GM21786 (cell line): ENCODE data around the gene TMEM121B.

Source experiments
- ATAC-seq: cut with Tn5 transposase; IDR thresholded peaks from one replicate; pipeline ENCODE4 v1.9.1; 2021; ENCODE audit not compliant: unreplicated experiment

TMEM121B gene

DNA sequence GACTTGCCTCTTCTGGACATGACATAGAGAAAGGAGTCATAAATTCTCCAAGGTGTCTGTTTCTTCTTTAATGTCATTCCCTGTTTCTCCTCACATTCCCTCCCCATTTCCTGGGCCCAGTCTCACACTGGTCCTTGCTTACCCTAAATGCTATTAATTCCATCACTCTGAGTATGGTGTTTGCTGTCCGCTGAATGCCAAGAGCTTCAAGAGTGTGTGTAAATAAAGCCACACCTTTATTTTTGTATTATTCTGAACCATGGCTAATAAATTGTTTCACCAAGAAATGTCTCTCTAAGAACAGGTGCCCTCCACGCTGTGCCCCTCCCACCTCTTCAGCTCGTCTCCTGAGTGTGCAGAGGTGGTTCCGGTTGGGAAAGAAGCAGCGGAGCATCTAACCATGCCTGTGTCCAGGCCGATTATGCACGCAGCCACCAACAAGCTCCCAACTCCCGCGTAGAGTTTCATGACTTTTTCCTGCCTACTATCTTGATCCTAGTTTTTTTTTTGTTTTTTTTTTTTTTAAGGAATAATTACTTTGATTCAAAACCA is 8.6 kb downstream of the TMEM121B start:
- ATAC-seq: no peak

GRCh38 chr22:17110791-17111550 is 10.2 kb downstream of the TMEM121B start:
- ATAC-seq: no peak

GRCh38 chr22:17109976-17110375 is 11.2 kb downstream of the TMEM121B start:
- no peak for ATAC-seq

DNA sequence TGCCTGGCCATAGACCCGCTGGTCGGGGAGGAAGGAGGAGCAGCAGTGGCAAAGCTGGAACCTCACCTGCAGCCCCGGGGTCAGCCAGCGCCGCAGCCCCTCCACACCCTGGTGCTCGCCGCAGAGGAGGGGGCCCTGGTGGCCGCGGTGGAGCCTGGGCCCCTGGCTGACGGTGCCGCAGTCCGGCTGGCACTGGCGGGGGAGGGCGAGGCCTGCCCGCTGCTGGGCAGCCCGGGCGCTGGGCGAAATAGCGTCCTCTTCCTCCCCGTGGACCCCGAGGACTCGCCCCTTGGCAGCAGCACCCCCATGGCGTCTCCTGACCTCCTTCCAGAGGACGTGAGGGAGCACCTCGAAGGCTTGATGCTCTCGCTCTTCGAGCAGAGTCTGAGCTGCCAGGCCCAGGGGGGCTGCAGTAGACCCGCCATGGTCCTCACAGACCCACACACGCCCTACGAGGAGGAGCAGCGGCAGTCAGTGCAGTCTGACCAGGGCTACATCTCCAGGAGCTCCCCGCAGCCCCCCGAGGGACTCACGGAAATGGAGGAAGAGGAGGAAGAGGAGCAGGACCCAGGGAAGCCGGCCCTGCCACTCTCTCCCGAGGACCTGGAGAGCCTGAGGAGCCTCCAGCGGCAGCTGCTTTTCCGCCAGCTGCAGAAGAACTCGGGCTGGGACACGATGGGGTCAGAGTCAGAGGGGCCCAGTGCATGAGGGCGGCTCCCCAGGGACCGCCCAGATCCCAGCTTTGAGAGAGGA is 11.9 kb downstream of the TMEM121B start:
- ATAC-seq: no peak

DNA sequence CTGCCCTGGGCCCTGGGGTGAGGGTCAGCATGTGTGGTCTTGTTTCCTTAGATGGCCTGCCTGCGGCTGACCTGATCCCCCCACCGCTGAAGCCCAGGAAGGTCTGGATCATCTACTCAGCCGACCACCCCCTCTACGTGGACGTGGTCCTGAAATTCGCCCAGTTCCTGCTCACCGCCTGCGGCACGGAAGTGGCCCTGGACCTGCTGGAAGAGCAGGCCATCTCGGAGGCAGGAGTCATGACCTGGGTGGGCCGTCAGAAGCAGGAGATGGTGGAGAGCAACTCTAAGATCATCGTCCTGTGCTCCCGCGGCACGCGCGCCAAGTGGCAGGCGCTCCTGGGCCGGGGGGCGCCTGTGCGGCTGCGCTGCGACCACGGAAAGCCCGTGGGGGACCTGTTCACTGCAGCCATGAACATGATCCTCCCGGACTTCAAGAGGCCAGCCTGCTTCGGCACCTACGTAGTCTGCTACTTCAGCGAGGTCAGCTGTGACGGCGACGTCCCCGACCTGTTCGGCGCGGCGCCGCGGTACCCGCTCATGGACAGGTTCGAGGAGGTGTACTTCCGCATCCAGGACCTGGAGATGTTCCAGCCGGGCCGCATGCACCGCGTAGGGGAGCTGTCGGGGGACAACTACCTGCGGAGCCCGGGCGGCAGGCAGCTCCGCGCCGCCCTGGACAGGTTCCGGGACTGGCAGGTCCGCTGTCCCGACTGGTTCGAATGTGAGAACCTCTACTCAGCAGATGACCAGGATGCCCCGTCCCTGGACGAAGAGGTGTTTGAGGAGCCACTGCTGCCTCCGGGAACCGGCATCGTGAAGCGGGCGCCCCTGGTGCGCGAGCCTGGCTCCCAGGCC is 12.7 kb downstream of the TMEM121B start:
- no peak for ATAC-seq

DNA sequence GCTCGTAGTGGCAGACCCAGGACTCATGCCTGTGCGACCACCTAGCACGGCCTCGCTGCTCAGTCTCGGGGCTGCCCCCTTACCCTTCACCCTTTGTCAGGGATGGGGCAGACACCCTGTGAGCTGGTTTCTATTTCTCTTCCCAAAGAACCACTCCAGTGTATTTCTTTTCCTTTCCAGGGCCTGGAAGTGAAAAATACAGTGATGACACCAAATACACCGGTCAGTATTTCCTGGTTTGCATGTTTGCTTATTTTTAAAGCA is 13.7 kb downstream of the TMEM121B start:
- ATAC-seq: no peak

DNA sequence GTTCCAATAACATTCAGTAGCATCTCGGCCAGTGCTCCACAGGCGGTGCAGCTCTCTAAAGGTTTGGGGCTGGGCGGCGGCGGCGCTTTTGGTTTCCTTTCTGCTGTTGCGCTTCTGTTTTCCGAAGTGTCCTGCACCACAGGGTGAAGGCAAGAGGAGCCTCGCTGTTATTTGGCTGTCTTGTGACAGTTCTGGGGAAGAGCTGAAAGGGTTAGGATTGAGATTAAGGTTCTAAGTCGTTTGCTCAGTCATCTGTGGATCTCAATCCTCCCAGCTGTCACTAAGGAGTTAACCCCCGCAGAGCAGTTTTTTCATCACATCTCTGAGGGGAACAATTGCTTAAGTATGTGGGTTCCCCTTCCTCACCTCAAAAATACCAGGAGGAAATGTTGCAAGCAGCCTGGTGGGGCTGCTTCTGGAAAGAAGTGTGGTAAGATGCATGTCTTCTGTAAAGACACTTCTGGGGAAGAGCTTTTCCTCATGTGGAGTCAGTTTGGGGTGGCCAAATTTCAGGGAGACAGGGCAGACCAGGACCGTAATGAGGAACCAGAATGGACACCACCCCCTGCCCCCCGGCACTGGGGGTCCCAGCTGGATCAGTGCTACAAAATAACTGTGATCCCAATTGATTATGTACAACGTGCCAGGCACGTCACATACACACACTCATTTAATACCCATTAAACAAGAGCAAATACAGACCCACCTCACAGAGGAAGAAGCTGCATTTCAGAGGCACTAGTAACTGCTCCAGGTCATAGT is 14.2 kb downstream of the TMEM121B start:
- no peak for ATAC-seq

- ATAC-seq: no peak
These were observed 14.9 kb downstream of the TMEM121B start for GRCh38 chr22:17106161-17106784.

DNA sequence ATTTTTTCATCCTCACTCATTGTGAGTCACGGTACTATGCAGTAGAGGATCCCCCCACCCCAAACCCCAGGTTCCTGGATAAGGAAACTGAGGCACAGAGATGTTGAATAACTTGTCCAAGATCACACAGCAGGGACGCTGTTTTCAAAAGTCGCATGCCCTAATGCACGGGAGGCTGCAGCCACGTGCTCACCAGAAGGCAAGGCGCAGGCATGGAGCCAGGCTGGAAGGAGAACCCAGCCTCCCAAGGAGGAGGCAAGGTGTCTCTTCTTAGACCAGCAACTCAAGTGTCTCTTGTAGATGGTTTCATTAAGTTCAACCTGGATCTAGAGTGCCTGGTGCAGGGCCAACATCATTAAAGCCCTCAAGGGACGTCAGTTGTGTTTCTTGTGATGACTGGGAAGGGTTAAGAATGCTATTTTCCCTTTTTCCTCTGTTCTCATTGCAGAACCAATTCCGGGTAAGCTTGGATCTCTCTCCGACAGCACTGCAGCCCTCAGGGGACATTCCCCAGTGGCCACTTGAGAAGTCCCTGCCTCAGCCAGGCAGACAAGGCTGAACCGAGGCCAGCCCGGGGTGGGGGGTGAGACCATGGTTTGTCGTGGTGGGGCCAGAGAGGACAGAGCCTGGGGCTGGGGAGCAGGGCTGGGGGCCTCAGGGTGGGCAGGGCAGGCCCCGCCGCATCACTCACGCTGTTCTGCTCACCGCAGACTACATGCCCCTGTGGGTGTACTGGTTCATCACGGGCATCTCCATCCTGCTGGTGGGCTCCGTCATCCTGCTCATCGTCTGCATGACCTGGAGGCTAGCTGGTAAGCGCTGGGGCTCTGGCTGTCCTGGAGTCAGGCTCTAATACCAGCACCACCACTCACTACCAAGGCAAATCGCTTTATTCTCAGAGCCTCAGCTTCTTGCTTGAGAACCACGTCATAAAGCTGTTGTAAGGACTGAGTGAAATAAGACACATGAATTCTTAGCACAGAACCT is 15.7 kb downstream of the TMEM121B start:
- no peak for ATAC-seq

DNA sequence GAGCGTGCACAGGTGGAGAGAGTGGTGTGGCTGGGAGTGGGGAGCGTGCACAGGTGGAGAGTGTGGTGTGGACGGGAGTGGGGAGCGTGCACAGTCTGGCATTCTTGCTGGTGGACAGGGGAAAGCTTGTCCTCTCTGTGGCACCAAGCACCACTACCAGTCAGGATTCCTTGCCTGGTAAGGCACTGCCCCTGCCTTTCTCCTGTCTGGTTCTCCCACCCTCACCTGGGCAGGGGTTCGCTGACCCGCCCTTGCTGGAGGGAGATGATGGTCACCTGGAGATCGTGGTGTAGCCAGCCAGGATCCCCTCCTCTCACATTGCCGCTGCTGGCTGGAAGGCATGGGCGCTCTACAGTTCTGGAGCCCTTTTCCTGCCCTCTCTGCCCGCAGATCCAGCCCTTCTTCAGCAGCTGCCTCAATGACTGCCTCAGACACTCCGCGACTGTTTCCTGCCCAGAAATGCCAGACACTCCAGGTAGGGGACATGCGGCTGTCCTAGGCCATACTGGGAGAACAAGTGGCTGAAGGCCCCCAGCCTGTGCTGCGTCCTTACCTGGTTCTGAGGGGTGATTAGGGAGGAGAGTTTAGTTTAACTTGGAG is 16.7 kb downstream of the TMEM121B start:
- no peak for ATAC-seq

DNA sequence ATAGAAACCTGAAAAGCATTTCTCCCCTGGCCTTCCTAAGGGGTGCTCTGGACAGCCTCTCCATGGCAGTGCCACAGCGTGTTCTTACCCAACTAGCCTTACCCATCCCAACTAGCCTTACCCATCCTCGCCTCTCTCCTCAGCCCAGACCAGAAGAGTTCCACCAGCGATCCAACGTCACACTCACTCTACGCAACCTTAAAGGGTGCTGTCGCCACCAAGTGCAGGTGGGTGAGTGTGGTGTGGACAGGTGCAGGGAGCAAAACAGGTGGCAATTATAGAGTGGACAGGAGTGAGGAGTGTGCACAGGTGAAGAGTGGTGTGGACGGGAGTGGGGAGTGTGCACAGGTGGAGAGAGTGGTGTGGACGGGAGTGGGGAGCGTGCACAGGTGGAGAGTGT is 17.8 kb downstream of the TMEM121B start:
- ATAC-seq: no peak

DNA sequence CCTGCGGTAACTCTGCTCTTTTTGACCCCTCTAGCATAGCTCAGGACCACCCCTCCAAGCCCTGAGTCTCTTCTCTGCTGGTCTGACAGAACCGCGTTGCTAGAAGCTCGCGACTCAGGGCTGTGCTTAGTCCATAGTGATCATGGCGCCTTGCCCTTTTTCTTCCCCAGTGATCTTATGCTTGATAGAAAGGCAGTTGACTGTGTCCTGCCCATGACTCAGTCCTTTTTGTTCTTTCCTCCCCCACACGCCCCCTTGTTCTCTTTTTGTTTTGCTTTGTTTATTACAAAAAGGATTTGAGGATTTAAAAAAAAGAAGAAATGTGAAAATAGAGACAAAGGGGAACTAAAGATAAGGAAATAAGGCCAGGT is 18.9 kb downstream of the TMEM121B start:
- ATAC-seq: no peak

DNA sequence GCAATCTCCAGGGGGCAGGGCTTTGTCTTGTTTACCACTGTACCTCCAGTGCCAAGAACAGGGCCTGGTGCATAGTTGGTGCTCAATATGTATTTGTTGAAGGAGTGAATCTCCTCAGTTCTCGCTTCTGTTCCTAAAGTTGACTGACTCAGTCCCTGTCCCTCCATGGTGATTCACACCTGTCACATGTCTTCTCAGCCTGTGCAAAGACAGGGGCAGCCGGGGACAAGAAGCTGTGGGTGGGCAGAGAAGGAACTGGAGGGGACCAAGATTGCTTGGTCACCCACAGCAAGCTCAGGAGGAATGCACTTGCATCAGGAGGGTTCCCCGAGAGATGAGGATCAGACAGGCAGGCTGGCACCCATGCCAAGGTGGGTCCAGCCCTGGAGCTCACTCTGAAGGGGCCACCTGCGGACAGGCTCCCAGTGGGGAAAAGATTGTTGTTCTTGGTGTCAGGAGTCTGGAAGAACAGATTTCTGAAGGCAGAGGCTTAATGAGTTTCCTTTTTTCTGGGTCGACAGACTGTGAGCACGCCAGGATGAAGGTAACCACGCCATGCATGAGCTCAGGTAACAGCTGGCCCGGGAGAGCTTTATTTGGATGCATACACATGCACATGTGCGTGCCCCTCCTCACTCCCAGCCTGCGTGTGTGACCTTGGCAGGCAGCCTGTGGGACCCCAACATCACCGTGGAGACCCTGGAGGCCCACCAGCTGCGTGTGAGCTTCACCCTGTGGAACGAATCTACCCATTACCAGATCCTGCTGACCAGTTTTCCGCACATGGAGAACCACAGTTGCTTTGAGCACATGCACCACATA is 19.5 kb downstream of the TMEM121B start:
- ATAC-seq: no peak

- no peak for ATAC-seq
These were observed 20.5 kb downstream of the TMEM121B start for GRCh38 chr22:17100621-17101020.

GRCh38 chr22:17098379-17098819 is 22.8 kb downstream of the TMEM121B start:
- no peak for ATAC-seq

GRCh38 chr22:17097701-17098100 is 23.5 kb downstream of the TMEM121B start:
- ATAC-seq: no peak

DNA sequence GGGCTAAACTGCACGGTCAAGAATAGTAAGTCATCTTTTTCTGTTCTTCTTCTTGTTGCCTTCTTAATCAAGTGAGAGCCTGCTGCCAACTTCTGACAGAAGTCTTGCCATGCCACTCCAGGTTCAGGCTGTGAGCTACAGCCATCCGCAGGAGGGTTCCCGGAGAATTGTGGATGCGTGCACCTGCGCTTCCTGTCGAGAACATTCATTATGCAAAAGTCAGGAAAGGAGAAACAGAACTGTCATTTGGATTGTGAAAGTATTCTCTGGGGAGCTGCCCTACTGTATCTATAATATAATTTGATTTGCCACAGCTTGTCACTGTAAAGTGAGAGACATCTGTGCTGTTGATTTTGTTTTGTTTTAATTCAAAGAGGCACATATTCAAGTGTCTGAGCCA is 24.1 kb downstream of the TMEM121B start:
- no peak for ATAC-seq

DNA sequence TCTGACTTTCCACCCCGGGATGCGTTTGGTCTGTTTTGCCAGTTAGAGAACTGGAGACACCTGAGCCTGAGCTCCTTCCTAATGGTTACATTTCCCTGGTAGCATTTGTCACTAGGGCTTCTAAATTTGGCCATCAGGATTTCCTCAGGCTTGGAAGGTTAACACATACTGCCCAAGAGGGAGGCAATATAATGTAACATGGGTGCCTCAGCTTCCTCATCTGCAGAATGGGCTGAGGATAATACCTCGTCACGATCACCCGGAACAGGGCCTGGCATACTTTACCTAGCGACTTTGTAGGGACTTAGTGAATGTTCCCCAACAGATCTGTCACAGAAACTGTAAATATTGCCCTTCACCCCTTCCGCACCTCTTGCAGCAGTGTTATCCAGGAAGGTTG is 25.1 kb downstream of the TMEM121B start:
- ATAC-seq: no peak
